ENCODE data around the gene SDK1. TPM values are rescaled to one million over a fixed set of nuclear protein-coding genes. Genes with fewer than 3 reads are reported as not detected.
"Not testable (repeated sequence)": the region's sequence is repeated elsewhere in the genome, so short reads cannot be mapped to it uniquely, and the experiment has no call there.

Gene SDK1
- total RNA-seq, 1 donor from 2014 or later = 1.1 TPM

DNA sequence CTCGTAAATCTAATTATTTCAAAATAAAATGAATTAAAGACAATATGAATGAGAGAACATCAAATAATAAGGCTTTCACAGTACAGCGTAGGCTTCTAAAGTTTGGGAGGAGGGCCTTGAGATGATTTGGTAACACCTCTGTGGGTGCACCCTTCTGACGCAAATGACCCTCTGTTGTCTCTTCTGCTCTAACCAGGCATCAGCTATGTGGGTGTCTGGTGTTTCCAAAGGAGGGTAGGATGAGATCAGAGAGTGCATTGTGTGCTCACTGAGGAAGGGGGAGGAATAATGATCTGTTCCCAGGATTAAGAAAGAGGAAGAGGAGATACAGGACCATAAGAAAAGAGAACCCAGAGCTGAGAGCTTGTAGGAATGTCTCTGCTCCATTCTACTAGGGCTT is 420.4 kb downstream of the SDK1 start:
- DNase-seq (ENCODE audit: low read depth, low spot score) = no peak

DNA sequence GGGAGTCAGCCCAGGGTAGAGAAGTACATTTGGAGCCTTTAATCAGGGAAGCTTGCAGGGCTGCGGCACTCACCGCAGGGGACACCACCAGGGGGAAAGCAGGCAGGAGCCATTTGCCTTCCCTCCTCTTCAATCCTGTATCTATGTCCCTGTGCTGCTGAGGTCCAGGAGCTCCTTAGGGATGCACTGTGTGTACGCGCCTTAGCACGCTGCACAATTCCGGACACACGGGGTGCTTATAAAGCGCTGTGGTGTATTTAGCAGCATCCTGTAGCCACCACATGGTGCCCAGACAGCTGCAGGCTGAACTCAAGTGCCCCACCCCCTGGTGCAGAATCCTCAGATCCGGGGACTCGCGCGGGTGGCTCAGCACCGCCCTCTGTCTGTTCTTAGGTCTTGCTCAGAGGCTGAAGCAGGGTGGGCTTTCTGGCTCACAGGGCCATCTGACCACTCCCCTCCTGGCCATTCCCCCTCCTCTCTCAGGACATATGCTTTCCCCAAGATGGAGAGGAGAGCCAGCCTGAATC is 421.4 kb downstream of the SDK1 start:
- no peak for DNase-seq (ENCODE audit: low read depth, low spot score)

DNA sequence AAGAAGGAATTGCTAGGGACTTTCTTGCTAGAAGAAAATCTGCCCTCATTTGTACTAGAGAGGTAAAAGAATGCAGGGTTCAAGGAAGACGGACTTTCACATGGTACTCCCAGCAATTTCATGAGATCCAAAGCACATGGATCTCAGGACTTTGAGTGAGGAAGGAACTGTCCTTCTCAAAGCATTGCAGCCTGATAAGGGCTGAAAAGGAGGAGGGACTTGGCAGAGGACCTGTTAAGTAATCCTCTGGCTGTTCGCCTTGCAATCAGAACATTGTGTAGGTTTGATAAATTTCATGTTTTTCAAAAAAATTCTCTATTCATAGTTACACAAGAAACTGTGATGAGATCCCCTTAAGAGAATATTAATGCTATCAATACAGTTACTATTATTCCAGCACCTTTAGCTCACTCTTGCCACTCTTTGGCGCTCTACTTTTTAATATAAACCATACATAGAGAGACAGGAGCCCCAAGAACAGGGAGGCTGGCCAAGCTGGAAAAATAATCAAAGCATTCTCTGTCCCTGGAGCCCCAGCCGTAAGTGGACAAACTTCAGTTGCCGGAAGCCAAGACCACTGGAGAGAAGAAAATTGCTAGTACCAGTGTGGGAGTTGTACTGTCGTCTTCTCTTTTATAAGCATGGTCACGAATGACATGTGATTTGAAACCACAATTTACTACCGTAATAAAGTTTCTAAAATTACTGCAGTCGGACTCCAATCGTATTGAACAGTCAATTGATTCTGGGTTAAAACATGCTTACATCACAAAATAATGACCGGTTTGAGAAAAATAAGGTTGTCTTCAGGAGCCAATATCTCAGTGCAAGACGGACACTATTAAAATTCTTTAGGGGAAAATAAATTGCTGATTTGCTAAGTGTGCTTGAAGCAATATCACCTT is 424.4 kb downstream of the SDK1 start:
- no peak for DNase-seq (ENCODE audit: low read depth, low spot score)

DNA sequence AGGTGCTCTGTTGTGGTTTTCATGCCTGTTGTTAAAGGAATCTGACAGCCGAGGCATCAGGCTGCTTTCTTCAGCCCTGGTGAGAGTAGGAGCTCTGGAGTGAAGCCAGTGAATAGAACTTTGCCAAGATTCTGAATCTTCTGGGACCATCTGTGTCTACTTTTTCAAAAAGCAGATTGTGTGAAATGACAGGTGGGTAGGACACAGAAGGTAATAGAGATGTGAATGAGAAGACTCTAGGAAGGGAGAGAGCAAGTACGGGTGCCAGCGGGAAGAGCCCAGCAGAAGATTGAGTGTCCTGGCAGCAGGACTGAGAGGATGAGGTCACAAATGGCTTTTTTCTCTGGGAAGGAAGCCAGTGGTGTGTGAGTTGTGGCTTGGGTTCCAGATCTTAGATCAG is 429.2 kb downstream of the SDK1 start:
- no peak for DNase-seq (ENCODE audit: low read depth, low spot score)

- no peak for DNase-seq (ENCODE audit: low read depth, low spot score)
These were observed 431.4 kb downstream of the SDK1 start for GRCh38 chr7:3732395-3733005.

GRCh38 chr7:3733541-3734140 is 432.6 kb downstream of the SDK1 start:
- DNase-seq (ENCODE audit: low read depth, low spot score) = no peak

GRCh38 chr7:3738964-3739363 is 437.9 kb downstream of the SDK1 start:
- DNase-seq (ENCODE audit: low read depth, low spot score) = no peak

DNA sequence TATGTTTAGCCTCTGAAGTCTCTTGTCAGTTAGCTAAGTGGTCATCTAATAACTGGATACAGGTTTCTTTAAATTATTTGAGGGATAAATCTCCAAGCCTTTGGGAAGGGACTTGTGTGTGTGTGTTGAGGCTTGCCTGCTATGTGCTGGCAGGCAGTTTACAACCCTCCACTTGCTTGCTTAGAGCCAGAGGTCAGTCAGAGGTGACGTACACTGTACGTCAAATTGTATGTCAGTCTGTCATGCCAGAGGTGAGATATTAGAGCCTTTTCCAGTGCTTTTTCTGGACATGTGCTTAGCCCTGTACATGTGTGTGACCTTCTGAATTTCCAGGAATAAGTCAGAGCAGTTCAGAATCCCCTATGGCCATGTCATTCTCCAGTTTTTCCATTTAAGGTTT is 438.9 kb downstream of the SDK1 start:
- DNase-seq (ENCODE audit: low read depth, low spot score) = no peak

- DNase-seq (ENCODE audit: low read depth, low spot score) = no peak
These were observed 446.4 kb downstream of the SDK1 start for GRCh38 chr7:3747467-3747866.

DNA sequence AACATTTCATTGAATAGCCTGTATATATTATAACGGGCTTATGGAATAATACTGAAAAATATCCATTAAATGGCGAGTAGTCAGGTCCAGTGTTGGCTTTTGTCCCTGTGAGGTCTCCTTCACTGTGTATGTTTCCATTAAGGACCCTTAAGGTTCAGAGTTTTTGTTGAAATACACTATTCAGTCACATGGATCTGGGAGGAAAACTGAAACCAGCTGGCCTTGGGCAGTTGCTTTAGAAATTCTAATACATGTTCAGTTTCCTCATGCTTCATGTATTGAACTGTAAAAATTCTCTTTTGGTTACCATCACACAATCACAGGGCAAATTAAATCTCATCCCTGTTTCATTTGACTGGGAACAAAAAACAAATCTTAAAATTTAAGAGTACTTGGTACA is 447.3 kb downstream of the SDK1 start:
- DNase-seq (ENCODE audit: low read depth, low spot score) = no peak

GRCh38 chr7:3753868-3754267 is 452.8 kb downstream of the SDK1 start:
- DNase-seq (ENCODE audit: low read depth, low spot score) = no peak

DNA sequence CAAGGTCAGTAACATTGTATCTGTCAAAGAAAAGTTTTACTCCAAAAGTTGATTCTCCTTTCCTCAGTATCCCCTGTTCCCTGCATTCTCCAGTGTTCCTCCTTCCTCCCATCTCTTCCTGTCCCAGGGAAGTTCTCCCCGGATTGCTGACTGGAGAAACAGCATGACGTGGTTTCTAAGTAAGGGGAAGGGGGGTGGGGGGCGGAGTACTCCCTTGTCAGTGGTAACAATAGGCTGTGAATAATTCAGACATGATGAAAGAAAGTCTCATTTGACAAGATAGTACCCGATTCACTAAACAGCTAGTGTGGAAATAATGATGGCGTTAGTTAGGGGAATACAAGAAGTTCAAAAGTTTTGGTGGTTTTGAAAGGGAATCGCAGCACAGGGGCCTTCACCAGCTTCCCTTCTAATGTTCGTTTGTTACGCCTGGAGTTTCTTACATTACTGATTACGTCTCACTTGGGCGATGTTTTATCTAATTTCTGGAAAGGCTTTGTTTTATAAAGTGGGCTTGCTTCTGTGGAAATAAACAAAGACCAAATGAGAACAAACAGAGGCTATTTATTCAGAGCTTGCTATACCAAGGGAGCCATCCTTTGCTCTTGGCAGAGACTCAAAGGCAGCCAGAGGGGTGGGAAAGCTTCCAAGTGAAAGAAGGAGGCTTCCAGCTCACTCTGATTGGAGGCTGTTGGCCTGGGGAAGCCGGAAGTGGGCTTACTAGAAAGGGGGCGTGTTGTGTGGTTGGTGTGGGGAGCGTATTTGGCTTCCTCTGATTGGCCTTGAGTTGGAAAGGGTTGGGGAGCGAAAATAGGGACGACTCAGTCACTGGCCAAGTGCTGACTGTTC is 453.7 kb downstream of the SDK1 start:
- no peak for DNase-seq (ENCODE audit: low read depth, low spot score)

DNA sequence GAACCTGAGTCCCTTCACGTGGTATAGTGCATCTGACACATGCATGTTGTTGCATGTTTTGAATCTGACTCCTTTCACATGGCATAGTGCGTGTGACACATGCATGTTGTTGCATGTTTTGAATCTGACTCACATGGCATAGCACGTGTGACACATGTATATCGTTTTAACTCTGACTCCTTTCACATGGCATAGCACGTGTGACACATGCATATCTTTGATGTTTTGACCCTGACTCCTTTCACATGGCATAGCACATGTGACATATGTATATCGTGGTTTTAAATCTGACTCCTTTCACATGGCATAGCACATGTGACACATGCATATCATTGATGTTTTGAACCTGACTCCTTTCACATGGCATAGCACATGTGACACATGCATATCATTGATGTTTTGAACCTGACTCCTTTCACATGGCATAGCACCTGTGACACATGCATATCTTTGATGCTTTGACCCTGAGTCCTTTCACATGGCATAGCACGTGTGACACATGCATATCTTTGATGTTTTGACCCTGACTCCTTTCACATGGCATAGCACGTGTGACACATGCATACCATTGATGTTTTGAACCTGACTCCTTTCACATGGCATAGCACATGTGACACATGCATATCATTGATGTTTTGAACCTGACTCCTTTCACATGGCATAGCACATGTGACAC is 454.9 kb downstream of the SDK1 start:
- DNase-seq (ENCODE audit: low read depth, low spot score) = not testable (repeated sequence)

DNA sequence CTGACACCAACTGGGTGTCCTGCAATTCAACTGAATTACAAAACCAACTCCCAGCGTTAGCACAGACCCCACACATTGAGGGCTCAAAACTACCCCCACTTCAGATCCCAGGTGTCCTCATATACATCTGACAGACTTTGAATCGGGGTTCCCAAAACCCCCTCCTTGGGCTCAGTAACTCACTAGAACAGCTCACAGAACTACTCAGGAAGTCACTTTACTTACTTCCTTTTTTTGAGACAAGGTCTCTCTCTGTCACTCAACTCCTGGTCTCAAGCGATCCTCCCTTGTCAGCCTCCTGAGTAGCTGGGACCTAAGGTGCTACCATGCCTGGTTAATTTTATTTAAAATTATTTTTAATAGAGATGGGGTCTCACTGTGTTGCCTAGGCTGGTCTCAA is 456.0 kb downstream of the SDK1 start:
- no peak for DNase-seq (ENCODE audit: low read depth, low spot score)

GRCh38 chr7:3760651-3761050 is 459.6 kb downstream of the SDK1 start:
- no peak for DNase-seq (ENCODE audit: low read depth, low spot score)

DNA sequence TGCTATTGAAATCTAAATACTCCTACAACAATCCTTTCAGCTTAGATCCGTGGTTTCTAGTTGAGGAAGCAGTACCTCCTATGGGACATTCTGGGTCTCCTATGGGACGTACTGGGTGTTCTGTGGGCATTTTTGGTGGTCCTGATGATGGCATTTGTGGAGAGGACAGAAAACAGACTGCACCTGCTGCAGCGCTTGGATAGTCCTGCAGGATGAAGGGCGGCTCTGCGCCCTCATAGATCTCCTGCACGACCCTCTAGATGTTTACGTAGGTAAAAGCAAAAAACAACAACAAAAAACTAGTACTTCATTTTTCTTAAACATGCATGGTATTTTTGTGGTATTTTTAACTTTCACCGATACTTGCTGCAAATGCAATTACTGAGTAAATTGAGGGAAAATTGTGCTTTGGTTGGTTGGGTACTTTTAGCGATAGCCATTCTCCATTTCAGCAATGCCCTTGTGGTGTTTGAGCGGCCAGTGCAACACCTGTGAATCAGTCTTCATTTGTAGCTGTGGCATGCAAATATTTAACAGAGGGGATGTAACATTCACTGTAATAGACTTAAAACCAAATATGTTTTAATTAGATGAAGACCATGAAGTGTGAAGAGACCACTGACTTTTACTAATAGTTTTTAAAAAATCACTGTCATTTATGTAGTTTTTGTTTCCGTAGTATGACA is 461.2 kb downstream of the SDK1 start:
- no peak for DNase-seq (ENCODE audit: low read depth, low spot score)

GRCh38 chr7:3767917-3768777 is 467.1 kb downstream of the SDK1 start:
- no peak for DNase-seq (ENCODE audit: low read depth, low spot score)

- DNase-seq (ENCODE audit: low read depth, low spot score) = no peak
These were observed 470.9 kb downstream of the SDK1 start for GRCh38 chr7:3771906-3772305.

- DNase-seq (ENCODE audit: low read depth, low spot score) = no peak
These were observed 477.3 kb downstream of the SDK1 start for GRCh38 chr7:3778345-3778744.
